ELF-1 (cell line): ENCODE results near the gene UBE3D.
"Not testable (repeated sequence)": the region's sequence is repeated elsewhere in the genome, so short reads cannot be mapped to it uniquely, and the experiment has no call there.

Source experiments
- DNase-seq: peaks from one replicate; pipeline ENCODE4 v3.0.0-alpha.2; 2016; ENCODE audit warnings: low read depth, low spot score

The UBE3D gene

DNA sequence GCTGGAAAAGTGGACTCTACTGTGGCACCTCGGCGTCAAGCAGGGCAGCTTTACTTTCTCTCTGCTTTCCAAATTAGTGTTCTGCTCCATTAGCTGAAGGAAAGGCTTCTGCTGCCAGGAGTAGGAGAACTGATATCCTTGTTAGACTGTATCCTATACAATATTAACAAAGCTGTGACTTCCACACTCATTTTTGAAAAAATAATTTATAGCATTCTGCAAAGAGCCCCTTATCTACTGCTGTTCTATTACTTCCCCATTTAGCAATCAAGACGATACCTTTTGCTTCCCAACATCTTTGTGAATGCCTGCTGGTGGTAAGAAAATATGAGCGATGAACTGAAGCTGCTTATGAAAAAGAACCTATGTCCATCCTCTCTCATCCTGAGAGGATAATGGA lies 151.1 kb downstream of the UBE3D start:
- DNase-seq, result no peak

DNA sequence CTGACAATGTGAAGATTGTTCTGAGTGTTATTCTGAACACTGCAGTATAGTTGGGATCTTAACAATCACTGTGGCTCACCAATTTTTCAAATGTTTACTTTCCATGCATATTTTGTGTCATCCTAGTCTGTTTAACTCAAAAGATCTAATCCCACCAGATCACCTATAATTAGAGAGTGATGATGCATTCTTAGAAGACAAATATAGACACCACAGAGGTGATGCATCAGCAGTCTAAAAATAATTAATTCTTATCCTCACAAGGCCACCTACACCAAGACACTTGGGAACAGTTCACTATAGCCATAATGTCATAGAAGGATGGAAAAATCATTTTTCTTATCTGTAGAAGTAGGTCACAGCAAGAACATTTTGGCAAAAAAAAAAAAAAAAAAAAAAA lies 154.8 kb downstream of the UBE3D start:
- no peak for DNase-seq

DNA sequence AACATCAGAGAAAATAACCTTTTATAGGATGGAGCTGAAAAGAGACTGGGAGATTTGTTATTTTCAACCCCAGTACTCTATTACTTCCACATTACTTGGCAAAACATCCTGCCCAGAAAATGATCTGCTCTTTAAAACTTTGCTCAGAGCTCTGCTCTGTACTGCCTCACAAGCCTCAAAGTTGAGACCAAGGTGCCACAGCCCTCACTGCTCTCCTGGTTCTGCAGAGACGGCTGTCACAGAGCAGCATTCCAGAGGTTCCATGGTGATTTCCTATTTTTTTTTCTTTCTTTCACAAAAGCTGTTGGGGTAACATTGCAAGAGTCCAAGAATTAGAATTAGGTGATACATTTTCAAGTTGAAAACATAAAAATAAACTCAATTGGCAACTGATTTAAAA lies 155.2 kb downstream of the UBE3D start:
- DNase-seq, result no peak

DNA sequence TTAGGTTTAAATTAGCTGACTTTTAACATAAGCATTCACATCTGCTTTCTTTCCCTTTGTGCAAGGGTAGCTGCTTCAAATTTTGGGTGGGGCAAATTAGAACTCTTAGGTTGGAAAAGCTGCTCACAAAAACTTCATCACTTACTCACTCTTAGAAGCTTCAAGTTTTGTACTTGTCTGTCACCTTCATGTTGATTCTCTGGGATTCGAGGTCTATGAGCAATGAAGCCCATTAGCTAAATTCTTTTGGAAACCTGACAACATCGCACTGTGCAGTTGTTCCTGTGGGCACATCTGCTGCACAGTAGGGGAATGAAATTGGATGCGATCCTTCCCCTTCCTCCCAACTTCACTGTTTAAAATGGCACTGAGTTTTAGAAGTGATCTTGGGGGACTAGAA lies 156.1 kb downstream of the UBE3D start:
- DNase-seq, result no peak

DNA sequence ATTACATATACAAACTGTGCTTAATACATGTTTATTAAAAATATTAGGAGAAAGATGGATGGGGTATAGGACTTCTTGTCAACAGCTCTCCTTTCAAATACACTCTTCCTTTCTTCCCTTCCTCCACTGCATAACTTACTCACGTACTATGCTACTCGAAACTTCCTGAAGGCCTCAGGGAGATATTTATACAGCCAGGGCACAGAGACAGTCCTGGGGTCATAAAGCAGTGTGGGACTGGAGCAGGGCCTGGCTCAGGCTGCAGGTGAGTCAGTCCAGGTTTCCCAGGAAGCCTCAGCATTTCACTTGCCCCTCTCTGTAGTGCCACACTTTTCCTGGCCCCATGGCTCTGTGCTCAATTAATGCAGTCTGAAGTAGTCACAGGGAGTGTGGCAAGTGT lies 157.0 kb downstream of the UBE3D start:
- DNase-seq, result peak; percentile 47

DNA sequence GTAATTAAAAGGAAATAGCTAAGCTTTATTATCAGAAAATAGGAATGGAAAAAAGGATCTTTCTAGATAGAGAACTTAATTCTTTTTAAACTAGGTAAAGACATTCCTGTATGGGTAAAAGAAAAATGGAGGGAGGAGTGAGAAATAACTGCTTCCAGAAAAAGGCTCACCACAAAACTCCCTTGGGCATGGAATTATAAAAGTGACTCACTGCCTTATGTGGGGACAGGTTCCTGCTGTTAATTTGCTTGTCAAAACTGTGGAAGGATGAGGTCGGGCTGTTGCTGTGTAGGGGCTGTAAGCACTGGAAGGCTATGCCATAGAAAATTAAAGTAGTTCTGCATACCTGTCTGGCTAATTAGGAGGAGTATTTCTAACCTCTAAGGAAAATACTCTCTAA lies 158.7 kb downstream of the UBE3D start:
- DNase-seq, result no peak

DNA sequence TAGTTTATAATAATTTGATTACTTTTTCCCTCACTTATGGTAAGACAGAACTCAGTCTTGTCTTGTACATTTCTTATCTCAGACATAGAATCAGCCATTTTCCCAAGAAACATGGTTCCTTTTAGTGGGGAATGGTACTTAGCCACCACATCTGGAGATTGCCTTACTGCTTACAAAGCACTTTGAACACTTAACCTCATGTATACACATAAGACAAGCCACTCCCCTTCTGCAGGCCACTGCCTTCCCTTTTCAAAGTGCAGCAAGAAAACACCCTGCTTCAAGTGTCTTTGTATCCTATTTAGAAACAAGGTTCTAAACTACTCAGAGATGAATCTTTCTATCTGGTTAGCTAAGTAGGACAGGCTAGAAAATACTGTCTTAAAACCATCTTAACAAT lies 159.2 kb downstream of the UBE3D start:
- no peak for DNase-seq

DNA sequence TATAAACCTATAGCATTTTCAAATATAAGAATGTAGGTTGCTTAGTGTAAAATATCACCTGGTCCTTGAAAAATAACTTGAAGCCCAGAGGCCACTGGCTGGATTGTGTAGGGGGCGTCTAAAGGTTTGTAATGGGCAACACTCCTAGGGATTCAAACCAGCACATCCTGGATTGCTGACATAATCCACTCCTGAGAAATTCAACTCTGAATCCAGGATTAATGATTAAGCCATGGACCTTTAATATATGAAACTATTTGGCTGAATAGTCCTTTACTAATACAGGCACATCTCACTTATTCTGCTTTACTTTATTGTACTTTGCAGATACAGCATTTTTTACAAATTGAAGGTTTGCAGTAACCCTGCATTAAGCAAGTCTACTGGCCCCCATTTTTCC lies 160.8 kb downstream of the UBE3D start:
- DNase-seq, result no peak

DNA sequence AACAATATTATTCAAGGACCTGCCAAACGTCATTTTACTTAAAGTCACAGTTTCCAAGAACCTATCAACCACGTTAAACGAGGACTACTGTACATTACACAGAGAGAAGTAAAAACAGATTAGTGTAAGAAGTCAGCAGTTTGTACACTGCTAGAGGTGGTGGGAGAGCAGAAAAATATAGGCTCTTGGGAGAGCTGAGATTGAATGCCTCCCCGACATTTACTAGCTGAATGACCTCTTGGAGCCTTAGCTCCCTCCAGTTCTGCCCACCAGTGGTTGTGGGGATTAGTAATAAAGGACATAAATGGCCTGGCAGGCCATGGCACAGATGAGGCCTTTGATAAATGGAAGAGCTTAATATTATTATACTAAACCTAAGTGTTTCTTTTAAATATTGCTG lies 161.4 kb downstream of the UBE3D start:
- no peak for DNase-seq

DNA sequence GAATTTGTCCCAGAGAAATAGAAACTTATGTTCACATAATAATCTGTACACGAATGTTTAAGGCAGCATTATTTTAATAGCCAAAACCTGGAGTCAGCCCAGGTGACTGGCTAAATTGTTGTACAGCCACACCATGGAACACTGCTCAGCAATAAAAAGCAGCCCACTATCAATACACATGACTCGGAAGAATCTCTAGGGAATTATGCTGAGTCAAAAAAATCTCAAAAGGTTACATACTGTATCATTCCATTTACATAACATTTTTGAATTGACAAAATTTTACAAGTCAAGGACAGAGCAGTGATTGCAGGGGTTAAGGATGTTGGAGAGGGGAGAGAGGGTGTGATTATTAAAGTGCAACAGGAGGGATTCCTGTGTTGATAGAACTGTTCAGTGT lies 163.4 kb downstream of the UBE3D start:
- no peak for DNase-seq

DNA sequence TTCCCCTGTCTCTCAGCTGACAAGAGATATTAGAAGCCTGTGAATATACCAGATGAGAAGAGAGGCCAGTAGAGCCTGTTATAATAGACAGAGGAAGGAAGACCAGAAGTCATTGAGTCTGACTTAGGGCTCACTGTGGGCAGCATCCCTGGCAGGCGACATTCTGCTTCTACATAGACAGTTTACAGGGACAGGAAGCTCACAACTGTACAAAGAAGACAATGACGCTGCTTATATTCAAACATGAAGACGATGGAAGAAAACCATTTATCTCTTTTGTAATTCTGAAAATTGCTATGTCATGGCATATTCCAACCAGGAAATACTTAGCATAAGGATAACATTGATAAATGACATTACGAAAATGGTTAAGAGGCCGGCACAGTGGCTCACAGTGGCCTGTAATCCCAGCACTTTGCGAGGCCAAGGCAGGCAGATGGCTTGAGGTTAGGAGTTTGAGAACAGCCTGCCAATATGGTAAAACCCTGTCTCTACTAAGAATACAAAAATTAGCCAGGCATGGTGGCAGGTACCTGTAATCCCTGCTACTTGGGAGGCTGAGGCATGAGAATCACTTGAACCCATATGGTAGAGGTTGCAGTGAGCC lies 170.9 kb downstream of the UBE3D start:
- no peak for DNase-seq

DNA sequence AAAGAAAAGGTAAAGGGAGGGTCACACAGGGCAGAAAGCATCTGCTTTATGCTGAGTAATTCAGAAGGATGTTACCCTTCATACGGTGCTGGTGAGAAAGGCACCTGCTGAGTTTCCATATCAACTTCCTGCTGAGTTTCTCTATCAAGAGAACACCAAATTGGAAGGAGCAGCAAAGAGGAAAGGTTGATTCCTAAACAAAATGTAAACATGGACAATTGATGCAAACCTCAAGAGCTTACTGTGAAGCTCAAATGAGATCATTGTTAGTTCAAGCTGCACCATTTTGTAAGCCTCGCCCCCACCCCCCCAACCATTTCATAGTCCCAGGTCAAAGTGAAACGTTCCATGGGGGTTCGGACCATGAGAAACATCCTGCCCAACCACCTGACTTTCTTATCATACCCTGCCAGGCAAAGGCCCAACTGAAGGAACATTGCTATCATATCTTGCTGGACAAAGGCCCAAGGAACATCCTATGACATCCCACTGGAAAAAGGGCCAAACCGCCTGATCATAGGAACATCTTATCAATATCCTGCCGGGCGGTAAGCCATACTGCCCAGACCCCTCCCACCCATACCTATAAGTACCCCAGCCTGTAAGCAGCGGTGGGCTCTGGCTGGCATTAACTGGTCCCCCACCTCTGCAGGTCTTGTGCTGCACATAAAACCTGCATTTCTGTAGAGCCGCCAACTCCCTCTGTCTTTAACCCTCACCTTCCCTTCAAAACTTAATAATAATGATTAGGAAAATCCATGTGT lies 171.6 kb downstream of the UBE3D start:
- DNase-seq, result no peak

DNA sequence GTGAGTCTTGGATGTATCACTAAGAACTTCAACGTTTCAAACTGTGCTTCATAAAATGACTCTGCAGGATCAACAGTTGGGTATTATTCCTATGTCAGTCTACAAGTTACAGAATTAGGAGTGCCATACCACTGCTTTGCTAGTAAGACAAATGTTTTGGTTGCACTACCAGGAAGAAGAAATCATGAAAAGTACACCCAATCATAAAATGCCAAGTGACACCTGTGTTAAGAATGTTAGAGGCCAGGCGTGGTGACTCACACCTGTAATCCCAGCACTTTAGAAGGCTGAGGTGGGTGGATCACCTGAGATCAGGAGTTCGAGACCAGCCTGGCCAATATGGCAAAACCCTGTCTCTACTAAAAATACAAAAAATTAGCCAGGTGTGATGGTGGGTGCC lies 174.1 kb downstream of the UBE3D start:
- DNase-seq, result not testable (repeated sequence)

DNA sequence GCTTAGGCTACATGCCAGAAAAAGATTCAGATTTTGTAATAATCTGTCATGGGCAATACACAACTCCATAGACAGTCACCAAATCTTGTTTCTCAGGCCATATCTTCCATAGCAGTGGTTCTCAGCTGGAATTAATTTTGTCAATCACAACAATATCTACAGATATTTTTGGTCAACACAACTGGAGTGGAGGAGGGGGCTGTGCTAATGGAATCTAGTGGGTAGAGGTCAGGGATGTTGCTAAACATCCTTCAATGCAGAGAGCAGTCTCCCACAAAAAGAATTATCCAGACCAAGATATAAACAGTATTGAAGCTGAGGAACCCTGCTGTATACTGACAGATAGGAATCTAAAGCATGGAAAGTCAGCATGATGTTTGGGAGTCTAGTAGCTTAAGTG lies 174.6 kb downstream of the UBE3D start:
- no peak for DNase-seq

DNA sequence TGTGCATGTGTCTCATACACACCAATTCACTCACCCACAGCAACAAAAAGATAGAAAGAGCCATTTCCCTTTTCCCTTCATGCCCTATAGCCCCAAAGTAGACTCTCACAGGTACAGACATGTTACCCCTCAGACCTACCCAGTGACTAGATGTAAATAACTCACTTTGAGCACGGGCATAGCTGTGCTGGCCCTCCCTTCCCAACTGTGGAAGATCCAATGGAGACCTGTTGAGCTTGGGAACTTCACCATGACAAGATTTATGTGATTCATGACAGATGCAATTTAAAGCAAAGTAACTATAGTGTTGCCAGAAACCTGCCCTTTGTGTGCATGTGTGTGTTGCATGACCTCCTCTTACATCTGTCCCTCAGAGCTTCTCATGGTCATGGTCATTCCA lies 175.4 kb downstream of the UBE3D start:
- DNase-seq, result no peak

DNA sequence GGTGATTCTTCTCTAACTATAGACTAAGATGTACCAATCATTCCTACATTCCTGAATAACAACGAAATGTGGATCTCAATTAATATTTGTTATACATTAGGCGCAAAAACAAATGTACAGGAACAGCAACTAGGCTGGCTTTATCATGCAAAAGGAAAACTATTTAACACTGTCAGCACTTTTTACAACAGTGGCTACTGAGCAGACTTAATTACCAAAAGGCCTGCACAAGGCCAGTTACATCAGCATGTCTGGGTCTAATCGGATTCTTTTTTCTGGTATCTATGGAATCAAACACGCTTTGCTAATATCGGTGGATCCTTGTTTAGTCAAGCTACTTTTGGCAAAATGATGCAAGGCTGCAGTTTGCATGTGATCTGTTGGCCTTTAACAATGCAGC lies 176.5 kb downstream of the UBE3D start:
- no peak for DNase-seq

DNA sequence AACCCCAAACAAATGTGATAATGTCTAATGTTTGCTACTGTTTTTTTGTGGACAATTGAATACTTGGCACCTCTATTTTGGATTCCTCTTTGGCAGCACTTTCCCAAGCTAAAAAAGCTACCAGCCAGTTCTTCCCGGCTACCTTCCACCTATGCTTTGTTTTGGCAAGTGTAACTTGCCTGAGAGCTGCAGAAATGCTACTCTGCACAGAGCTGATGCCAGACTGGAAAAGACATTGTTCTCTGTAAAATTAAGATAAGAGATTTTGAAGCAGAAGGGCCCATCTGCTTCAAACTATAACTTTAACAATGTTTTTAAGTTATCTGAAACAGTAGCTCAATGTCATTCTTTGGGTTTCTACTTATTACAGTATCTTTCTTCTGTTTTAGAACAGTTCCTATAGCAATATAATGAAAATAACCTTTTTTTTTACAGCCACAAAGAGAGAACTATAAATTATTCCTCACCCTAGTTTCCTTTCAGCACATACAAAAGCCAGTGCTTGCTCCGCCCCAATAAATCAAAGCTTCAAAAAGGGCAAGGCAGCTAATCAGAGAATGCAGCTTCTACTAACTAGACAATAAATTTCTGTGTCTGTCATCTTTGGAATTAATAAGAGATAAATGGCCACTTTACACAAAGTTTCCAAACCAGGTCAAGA lies 183.1 kb downstream of the UBE3D start:
- DNase-seq, result no peak

DNA sequence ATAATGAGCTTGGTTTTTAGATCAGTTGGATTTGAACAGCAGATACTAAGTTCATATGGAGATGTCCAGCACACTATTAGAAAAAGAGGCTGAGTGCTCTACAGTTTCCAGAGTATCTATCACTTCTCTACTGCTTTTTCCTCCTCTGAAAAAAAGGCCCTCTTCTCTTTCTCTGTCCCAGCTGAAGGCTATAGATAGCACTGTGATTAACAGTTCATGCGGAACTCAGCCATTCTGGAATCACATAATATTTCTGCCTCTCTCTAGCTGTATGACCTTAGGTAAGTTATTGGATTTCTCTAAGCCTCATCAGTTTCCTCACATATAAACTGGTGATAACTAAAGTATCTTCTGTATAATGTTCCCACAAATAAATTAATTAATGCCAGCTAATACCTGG lies 184.1 kb downstream of the UBE3D start:
- no peak for DNase-seq

DNA sequence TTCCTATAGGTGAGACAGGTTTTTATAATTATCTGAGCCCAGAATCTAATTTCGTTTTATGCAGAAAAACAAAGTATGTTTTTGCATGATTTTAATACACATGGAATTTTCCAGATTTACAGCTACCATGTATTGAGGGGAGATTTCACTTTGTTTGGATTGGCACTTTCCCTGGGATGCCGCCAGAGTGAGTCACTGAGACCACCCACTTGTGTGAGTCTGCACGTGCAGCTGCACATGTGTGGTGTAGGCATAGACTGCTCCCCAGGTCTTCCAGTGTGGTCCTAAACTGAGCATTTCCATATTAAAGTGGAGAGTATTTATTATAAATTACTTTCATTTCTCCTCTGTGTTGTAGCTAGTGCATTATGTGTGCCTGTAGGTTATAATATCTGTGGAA lies 186.8 kb downstream of the UBE3D start:
- no peak for DNase-seq

DNA sequence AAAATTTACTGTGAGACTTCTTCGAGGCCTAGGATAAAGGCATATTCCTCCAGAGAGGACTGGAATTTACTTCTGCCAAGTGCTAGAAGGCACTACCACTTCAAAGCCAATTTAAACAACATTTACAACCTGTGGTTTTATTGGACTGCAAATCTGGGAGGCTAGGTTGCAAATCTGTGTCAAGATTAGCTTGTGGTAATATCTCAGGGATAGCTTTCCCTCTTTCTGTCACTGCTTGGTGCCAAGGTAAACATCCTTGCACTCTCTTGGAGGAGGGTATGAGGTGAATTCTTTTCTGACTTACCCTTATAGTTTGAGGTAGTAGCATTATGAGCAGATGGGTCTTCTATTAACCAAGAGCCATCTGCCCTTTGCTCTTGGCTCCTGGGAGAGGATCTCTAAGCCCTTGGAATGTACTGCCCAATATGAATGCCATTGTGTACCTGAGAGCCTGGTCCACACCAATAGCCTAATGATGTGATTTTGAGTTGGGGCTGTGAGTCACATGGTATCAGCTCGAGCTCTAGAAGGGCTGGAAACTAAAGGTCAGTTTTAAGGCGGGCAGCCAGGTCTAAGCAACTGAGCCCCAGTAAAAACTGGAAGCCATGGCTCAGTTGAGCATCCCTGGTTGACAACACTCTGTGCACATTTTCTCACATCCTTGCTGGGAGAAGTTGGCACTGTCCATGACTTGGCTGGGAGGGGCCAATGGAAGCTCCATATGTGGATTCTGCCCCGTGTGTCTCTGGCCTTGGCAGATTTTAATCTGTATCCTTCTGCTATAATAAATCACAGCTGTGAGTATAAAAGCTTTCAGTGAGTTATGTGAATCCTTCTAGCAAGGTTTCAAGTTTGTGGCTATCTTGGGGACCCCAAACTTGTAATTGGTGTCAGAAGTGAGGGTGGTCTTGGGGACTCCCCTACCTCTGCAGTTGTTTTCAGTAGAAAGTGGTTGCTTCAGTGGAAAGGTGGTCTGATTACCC lies 188.1 kb downstream of the UBE3D start:
- DNase-seq, result no peak

DNA sequence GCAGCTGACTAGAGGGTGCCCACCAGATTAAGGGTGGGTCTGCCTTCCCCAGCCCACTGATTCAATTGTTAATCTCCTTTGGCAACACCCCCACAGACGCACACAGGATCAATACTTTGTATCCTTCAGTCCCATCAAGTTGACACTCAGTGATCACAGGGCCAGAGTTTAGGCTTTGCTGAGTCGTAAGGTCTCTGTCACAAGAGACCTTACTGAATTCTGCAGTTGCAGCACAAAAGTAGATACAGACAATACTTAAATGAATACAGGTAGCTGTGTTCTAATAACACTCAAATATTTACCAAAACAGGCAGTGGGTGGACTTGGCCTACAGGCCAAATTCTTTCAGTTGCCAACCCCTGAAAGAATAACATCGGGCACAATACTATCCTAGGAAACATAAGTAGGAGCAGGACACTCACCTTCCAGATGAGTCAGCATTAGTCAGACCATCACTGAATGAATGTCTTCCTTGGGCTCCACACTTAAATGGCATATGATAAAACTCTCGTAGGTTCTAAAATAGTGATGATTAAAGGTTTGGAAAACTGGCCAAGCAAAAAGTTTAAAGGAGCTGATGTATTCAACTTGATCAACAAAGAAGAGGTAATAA lies 190.0 kb downstream of the UBE3D start:
- DNase-seq, result no peak

DNA sequence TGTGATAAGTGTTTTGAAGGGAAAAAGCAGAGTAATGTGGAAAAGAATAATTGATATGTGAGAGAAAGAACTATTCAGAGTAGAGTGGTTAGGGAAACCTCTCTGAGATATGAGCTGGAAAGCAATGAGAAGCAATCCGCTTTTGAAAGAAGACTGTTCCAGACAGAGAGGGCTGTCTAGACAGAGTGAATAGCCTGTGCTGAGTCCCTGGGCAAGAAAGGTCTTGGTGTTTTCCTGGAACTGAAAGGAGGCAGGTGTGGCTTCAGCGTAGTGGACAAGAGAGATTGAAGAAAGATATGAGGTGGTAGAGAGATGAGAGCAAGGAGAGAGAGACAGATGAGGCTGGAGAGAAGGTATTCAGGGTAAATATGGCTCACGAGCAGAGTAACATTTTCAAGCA lies 190.8 kb downstream of the UBE3D start:
- no peak for DNase-seq
